Gastroesophageal sphincter (tissue), 4 donors: ENCODE data around the gene MTHFD1L. TPM values are rescaled to one million over a fixed set of nuclear protein-coding genes. Genes with fewer than 3 reads are reported as not detected.

ENCODE experiments used
- ATAC-seq: fragments of 150-250 bp; one replicate; pipeline ENCODE4 v1.9.1; 2016; ENCODE audit warnings: mild to moderate bottlenecking, moderate library complexity
- H3K27ac ChIP-seq, 4 donors: fragments of 200-600 bp; sonication (generic) in 3 of 4; 1 replicate in 3 of 4; 2 replicates in 1 of 4; pipeline ENCODE4 v1.5.1; 2016 to 2019
- H3K27me3 ChIP-seq: fragments of 200-600 bp; sonication (generic); one replicate; pipeline ENCODE4 v1.5.1; 2019
- H3K36me3 ChIP-seq, 2 donors: fragments of 200-600 bp; sonication (generic); one replicate each; pipeline ENCODE4 v1.5.1; 2019; ENCODE audit warnings: control low read depth in 1 of 2
- H3K4me1 ChIP-seq, 3 donors: fragments of 200-600 bp; sonication (generic); 1 replicate in 2 of 3; 2 replicates in 1 of 3; pipeline ENCODE4 v1.5.1; 2016 to 2019; ENCODE audit warnings: control low read depth in 2 of 3
- H3K4me3 ChIP-seq, 2 donors: fragments of 200-600 bp; sonication (generic); one replicate each; pipeline ENCODE4 v1.5.1; 2019; ENCODE audit warnings: mild to moderate bottlenecking in 1 of 2, moderate library complexity in 1 of 2
- H3K9me3 ChIP-seq, 3 donors: fragments of 200-600 bp; sonication (generic); one replicate each; pipeline ENCODE4 v1.5.1; 2017 to 2019; ENCODE audit warnings: control low read depth in 2 of 3
- EP300 ChIP-seq: sonication (generic); formaldehyde crosslinking; IDR thresholded peaks from one replicate; pipeline ENCODE4 v1.6.1; 2017; ENCODE audit warnings: antibody characterized with exemption, mild to moderate bottlenecking
- POLR2A ChIP-seq, 2 donors: fragments of 450-650 bp; IDR thresholded peaks; one replicate each; pipeline ENCODE4 v1.6.1; 2017; ENCODE audit warnings: antibody characterized with exemption in 2 of 2, mild to moderate bottlenecking in 2 of 2, moderate library complexity in 1 of 2
- POLR2AphosphoS5 ChIP-seq: sonication (generic); formaldehyde crosslinking; IDR thresholded peaks from one replicate; pipeline ENCODE4 v1.6.1; 2017; ENCODE audit warnings: antibody characterized with exemption
- WGBS, 2 donors: methylation state at CpG; one replicate each; pipeline ENCODE4 v1.1.5; 2018; ENCODE audit warnings: low coverage in 1 of 2; 5-methylcytosine and 5-hydroxymethylcytosine counted together
- total RNA-seq, 4 donors: library from RNA; depleted of rRNA; stranded (reverse); fragments of >200 nt; gene quantifications; one replicate each; pipeline ENCODE4 v1.1.0, GENCODE V29; 2016
- TF ChIP-seq, protein P1 (sequence below), 4 experiments: fragments of 200-600 bp in 2 of 4; fragments of 450-650 bp in 2 of 4; sonication (generic) in 1 of 4; IDR thresholded peaks; one replicate each; pipeline ENCODE4 v1.5.1; 2017 to 2019; ENCODE audit warnings: antibody characterized with exemption in 4 of 4, mild to moderate bottlenecking in 2 of 4, moderate library complexity in 2 of 4

MTHFD1L gene
- total RNA-seq, 4 donors from 2014 or later: 1.2 to 10.8 (median 4.0) TPM

DNA sequence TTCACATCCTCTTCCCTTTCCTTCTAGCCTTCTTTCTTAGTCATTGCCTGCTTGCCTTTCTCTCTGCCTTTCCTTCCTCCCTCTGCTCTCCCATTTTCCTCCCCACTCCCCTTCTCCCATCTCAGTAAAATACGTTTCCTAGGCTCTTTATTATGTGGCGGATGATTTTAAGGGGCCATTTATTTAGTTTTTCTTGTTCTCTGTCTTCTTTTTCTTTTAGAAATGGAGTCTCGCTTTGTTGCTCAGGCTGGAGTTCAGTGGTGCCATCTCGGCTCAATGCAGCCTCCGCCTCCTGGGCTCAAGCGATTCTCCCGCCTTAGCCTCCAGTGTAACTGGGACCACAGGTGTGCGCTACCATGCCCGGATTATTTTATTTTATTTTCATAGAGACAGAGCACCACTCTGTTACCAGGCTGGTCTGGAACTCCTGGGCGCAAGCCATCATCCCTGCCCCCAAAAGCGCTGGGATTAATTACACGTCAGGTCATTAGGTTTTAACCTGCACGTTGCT, 1.5 kb downstream of the MTHFD1L start:
- TF ChIP-seq EP300 (no peak), POLR2A (IDR thresholded peaks at IDR 0.05) (no peak), POLR2AphosphoS5 (no peak)
- TF ChIP-seq, protein P1, sequence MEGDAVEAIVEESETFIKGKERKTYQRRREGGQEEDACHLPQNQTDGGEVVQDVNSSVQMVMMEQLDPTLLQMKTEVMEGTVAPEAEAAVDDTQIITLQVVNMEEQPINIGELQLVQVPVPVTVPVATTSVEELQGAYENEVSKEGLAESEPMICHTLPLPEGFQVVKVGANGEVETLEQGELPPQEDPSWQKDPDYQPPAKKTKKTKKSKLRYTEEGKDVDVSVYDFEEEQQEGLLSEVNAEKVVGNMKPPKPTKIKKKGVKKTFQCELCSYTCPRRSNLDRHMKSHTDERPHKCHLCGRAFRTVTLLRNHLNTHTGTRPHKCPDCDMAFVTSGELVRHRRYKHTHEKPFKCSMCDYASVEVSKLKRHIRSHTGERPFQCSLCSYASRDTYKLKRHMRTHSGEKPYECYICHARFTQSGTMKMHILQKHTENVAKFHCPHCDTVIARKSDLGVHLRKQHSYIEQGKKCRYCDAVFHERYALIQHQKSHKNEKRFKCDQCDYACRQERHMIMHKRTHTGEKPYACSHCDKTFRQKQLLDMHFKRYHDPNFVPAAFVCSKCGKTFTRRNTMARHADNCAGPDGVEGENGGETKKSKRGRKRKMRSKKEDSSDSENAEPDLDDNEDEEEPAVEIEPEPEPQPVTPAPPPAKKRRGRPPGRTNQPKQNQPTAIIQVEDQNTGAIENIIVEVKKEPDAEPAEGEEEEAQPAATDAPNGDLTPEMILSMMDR (IDR thresholded peaks at IDR 0.05): no peak

DNA sequence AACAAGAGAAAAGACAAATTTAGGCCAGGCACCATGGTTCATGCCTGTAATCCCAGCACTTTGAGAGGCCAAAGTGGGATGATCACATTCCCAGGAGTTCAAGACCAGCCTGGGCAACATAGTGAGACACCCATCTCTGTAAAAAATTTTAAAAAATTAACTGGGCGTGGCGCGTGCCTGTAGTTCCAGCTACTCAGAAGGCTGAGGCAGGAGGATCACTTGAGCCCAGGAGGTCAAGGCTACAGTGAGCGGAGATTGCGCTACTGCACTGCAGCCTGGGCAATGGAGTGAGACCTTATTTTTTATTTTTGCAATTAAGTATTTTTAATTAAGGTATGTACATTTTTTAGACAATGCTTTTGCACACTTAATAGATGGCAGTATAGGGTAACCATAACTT, 3.3 kb downstream of the MTHFD1L start:
- no peak for TF ChIP-seq POLR2AphosphoS5
- 93 to 95% methylated on average over 5 of the region's 5 CpGs for WGBS, 2 donors

More for the DNA sequence above, 1.5 kb downstream of the MTHFD1L start:
- Histone ChIP-seq H3K4me3 (peak overlapping the region; percentile 41 to 74), H3K27ac (peak overlapping the region in 3 of 4 donors; percentile 83 to 93 (median 85)), H3K36me3 (no peaks in the 10 kb centered on the region), H3K9me3 (no peaks in the 10 kb centered on the region), H3K4me1 (peaks cover 0 to 22% (median 4%) of the 10 kb centered on the region in 3 donors), H3K27me3 (no peaks in the 10 kb centered on the region)
- ATAC-seq: no peak
- 56 to 59% methylated on average over 10 to 13 of the region's 13 CpGs for WGBS, 2 donors

DNA sequence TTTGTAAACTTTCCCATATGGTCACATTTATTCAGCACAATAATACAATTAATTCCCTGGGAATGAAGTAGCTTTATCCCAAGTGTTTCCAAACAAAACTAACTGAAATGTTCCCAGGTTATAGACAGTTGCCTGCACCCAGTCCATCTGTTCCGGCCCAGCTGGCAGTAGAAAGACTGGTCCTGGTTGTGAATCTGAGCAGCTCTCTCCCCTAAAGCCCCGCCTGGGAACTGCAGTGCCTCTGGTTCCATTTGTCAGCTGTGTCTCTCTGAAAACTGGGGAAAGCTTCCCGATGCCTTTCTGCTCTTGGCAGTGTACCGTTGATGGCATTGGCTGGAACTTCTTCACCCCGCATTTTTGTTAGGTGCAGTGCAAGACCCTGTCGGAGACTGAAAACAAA, 8.7 kb downstream of the MTHFD1L start:
- WGBS, 2 donors: 80% methylated on average over 1 of the region's 6 CpGs; no CpG with 5 or more reads in 1 of the 2 donors

More for the DNA sequence above, 3.3 kb downstream of the MTHFD1L start:
- no peak overlapping the region for H3K27ac ChIP-seq
- H3K27me3 ChIP-seq: no peaks in the 10 kb centered on the region
- no peak for ATAC-seq
- no peak overlapping the region for H3K4me3 ChIP-seq
- H3K4me1 ChIP-seq: peaks cover 0 to 22% (median 4%) of the 10 kb centered on the region in 3 donors
- no peaks in the 10 kb centered on the region for H3K36me3 ChIP-seq
- no peaks in the 10 kb centered on the region for H3K9me3 ChIP-seq

DNA sequence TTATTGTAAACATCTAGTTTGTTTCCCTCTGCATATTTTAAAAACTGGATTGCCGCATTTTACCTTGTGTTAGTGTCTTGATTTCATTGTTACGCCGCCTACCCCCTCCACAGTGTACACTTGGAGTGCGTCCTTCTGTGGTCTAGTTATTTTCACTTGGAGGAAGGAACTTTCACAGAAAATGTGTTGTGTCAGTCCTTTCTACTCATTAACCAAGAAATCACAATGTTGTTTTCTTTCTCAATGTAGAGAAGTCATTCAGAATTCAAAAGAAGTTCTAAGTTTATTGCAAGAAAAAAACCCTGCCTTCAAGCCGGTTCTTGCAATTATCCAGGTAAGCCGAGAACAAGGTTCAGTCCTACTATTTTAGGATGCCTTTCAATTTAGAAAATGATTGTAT, 10.3 kb downstream of the MTHFD1L start:
- TF ChIP-seq EP300 (no peak), POLR2AphosphoS5 (no peak), POLR2A (IDR thresholded peaks at IDR 0.05) (no peak)
- TF ChIP-seq, protein P1 (IDR thresholded peaks at IDR 0.05): no peak
- H3K4me3 ChIP-seq: no peak overlapping the region
- H3K9me3 ChIP-seq: no peaks in the 10 kb centered on the region
- H3K36me3 ChIP-seq: no peaks in the 10 kb centered on the region
- no peak overlapping the region for H3K27ac ChIP-seq
- ATAC-seq: no peak
- no peaks in the 10 kb centered on the region for H3K27me3 ChIP-seq
- peaks cover 0 to 19% (median 5%) of the 10 kb centered on the region in 3 donors for H3K4me1 ChIP-seq
- WGBS, 2 donors: 78 to 79% methylated on average over 5 to 6 of the region's 6 CpGs

More for the DNA sequence above, 8.7 kb downstream of the MTHFD1L start:
- TF ChIP-seq POLR2AphosphoS5 (no peak), POLR2A (IDR thresholded peaks at IDR 0.05) (no peak), EP300 (no peak)
- TF ChIP-seq, protein P1 (IDR thresholded peaks at IDR 0.05): no peak
- peaks cover 0 to 19% (median 5%) of the 10 kb centered on the region in 3 donors for H3K4me1 ChIP-seq
- H3K27me3 ChIP-seq: no peaks in the 10 kb centered on the region
- H3K36me3 ChIP-seq: no peaks in the 10 kb centered on the region
- no peak for ATAC-seq
- no peak overlapping the region for H3K27ac ChIP-seq
- no peaks in the 10 kb centered on the region for H3K9me3 ChIP-seq
- no peak overlapping the region for H3K4me3 ChIP-seq

DNA sequence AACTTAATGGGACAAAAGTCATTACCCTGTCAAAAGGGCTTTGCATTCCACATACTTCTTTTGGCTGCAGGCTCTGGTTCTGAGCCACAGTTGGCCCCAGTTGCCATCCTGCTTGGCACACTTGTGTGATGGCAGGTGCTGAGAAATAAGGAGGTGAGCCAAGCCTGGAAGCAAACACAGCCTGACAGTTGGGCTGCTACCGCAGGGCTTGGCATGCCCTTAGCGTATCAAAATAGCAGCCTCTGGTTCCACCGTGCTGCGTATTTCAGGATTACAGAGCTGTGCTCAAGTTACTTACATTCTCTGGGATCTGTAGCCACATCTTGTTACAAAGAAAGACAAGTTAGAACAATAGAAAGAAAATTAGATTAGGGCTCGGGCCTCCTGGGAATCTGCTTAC, 11.1 kb downstream of the MTHFD1L start:
- H3K36me3 ChIP-seq: no peaks in the 10 kb centered on the region
- H3K9me3 ChIP-seq: no peaks in the 10 kb centered on the region
- TF ChIP-seq POLR2A (IDR thresholded peaks at IDR 0.05) (no peak), POLR2AphosphoS5 (peak; percentile 87), EP300 (no peak)
- TF ChIP-seq, protein P1 (IDR thresholded peaks at IDR 0.05): peak in 3 of 4 experiments; percentile 36 to 53 (median 47)
- H3K4me3 ChIP-seq: no peak overlapping the region
- no peak overlapping the region for H3K27ac ChIP-seq
- peaks cover 0 to 21% (median 5%) of the 10 kb centered on the region in 3 donors for H3K4me1 ChIP-seq
- peak; percentile 79 for ATAC-seq
- 39 to 43% methylated on average over 5 of the region's 5 CpGs for WGBS, 2 donors
- no peaks in the 10 kb centered on the region for H3K27me3 ChIP-seq
